GM18858 (cell line): ENCODE measurements around the gene TNRC6A.
"Not testable (repeated sequence)": the region's sequence is repeated elsewhere in the genome, so short reads cannot be mapped to it uniquely, and the experiment has no call there.

Source experiments
- ATAC-seq: cut with Tn5 transposase; IDR thresholded peaks from one replicate; pipeline ENCODE4 v1.9.1; 2021; ENCODE audit not compliant: unreplicated experiment

Gene TNRC6A

GRCh38 chr16:24841291-24841690, 111.8 kb downstream of the TNRC6A start:
- ATAC-seq, result no peak

- ATAC-seq, result no peak
Measured at GRCh38 chr16:24844101-24845030, 114.9 kb downstream of the TNRC6A start.

GRCh38 chr16:24845031-24845365, 115.5 kb downstream of the TNRC6A start:
- not testable (repeated sequence) for ATAC-seq

GRCh38 chr16:24845726-24846547, 116.5 kb downstream of the TNRC6A start, which contains the start of gene SLC5A11:
Gene SLC5A11, plus strand, starts transcription at chr16:24845963. Its CDS starts 12,681 bp downstream, at chr16:24858644.
- ATAC-seq, result no peak

- ATAC-seq, result no peak
Measured at GRCh38 chr16:24846548-24847357, 117.3 kb downstream of the TNRC6A start.

- ATAC-seq, result no peak
Measured at GRCh38 chr16:24847358-24847664, 117.9 kb downstream of the TNRC6A start.

GRCh38 chr16:24848065-24848464, 118.6 kb downstream of the TNRC6A start:
- no peak for ATAC-seq

GRCh38 chr16:24849641-24850040, 120.2 kb downstream of the TNRC6A start:
- ATAC-seq, result no peak

- ATAC-seq, result no peak
Measured at GRCh38 chr16:24850289-24850938, 121.0 kb downstream of the TNRC6A start.

- no peak for ATAC-seq
Measured at GRCh38 chr16:24851700-24852099, 122.2 kb downstream of the TNRC6A start.

GRCh38 chr16:24852281-24852721, 122.8 kb downstream of the TNRC6A start:
- ATAC-seq, result no peak

- ATAC-seq, result no peak
Measured at GRCh38 chr16:24853169-24853824, 123.8 kb downstream of the TNRC6A start.

- ATAC-seq, result no peak
Measured at GRCh38 chr16:24853830-24854229, 124.4 kb downstream of the TNRC6A start.

- no peak for ATAC-seq
Measured at GRCh38 chr16:24854607-24855171, 125.2 kb downstream of the TNRC6A start.

GRCh38 chr16:24855678-24856077, 126.2 kb downstream of the TNRC6A start:
- no peak for ATAC-seq

GRCh38 chr16:24856871-24857270, 127.4 kb downstream of the TNRC6A start:
- ATAC-seq, result not testable (repeated sequence)

- no peak for ATAC-seq
Measured at GRCh38 chr16:24858219-24859041, 129.0 kb downstream of the TNRC6A start.

GRCh38 chr16:24861461-24861860, 132.0 kb downstream of the TNRC6A start:
- no peak for ATAC-seq
